Lung (tissue), 12 donors: ENCODE data around the gene ZDHHC8. TPM values are rescaled to one million over a fixed set of nuclear protein-coding genes. Genes with fewer than 3 reads are reported as not detected.

Experiments used
- ATAC-seq: fragments of 200-7000 bp; cut with Tn5 transposase; one replicate; pipeline ENCODE4 v1.9.1; 2020; ENCODE audit warnings: moderate number of reproducible peaks; ENCODE audit not compliant: insufficient read depth, low FRiP score
- DNase-seq, 3 donors: peaks; one replicate each; pipeline ENCODE4 v3.0.0-alpha.2; 2013 to 2017
- H3K27ac ChIP-seq, 2 donors: one replicate each; pipeline ENCODE4 v1.5.1; 2013; ENCODE audit warnings: mild to moderate bottlenecking in 2 of 2, moderate library complexity in 2 of 2, control low read depth in 1 of 2, inconsistent platforms in 1 of 2, low read depth in 1 of 2, low read length in 1 of 2
- H3K27me3 ChIP-seq, 3 donors: one replicate each; pipeline ENCODE4 v1.5.1; 2013; ENCODE audit warnings: low read length in 2 of 3; ENCODE audit not compliant: control insufficient read depth in 3 of 3, insufficient read depth in 3 of 3
- H3K36me3 ChIP-seq, 4 donors: one replicate each; pipeline ENCODE4 v1.5.1; 2013; ENCODE audit warnings: low read length in 4 of 4, mild to moderate bottlenecking in 1 of 4, moderate library complexity in 1 of 4; ENCODE audit not compliant: control insufficient read depth in 4 of 4, insufficient read depth in 4 of 4
- H3K4me1 ChIP-seq, 5 donors: one replicate each; pipeline ENCODE4 v1.5.1; 2013; ENCODE audit warnings: low read length in 5 of 5, mild to moderate bottlenecking in 2 of 5, moderate library complexity in 1 of 5; ENCODE audit not compliant: control insufficient read depth in 5 of 5, insufficient read depth in 5 of 5
- H3K4me3 ChIP-seq: one replicate; pipeline ENCODE4 v1.5.1; 2013; ENCODE audit warnings: mild to moderate bottlenecking, control low read depth, moderate library complexity
- H3K9ac ChIP-seq, 2 donors: one replicate each; pipeline ENCODE4 v1.5.1; 2013; ENCODE audit warnings: low read length in 2 of 2, control low read depth in 1 of 2; ENCODE audit not compliant: insufficient read depth in 1 of 2
- H3K9me3 ChIP-seq, 4 donors: one replicate each; pipeline ENCODE4 v1.5.1; 2013; ENCODE audit warnings: low read length in 3 of 4, mild to moderate bottlenecking in 1 of 4, moderate library complexity in 1 of 4; ENCODE audit not compliant: control insufficient read depth in 4 of 4, insufficient read depth in 3 of 4
- WGBS, 2 donors: extraction: QIAGEN DNeasy Blood & Tissue Kit; methylation state at CpG; one replicate each; pipeline ENCODE4 v1.1.7; 2013; 5-methylcytosine and 5-hydroxymethylcytosine counted together
- polyA plus RNA-seq, 2 donors: library from polyadenylated mRNA; stranded (reverse); fragments of 200-250 nt; gene quantifications; one replicate each; pipeline ENCODE4 v1.2.1, GENCODE V29; 2013
- total RNA-seq, 2 donors: library from RNA; depleted of rRNA in 1 of 2; stranded (reverse); fragments of >200 nt in 1 of 2; gene quantifications; one replicate each; pipeline ENCODE4 v1.2.1, GENCODE V29; 2014 to 2021
- TF ChIP-seq, protein P1 (sequence below): IDR thresholded peaks from 2 replicates; pipeline ENCODE4 v1.5.1; 2012; ENCODE audit warnings: mild to moderate bottlenecking; ENCODE audit errors: control extremely low read depth, extremely low read depth
- donor health status: control.
- donor health status: control.
- donor health status: Bipolar disorder and iron deficiency.
- donor health status: healthy.
- donor health status: DM: yes; HTN: yes; CAD: no.

The ZDHHC8 gene
- total and polyA plus RNA-seq, 4 donors: 28.4 to 75.1 (median 35.5) TPM

DNA sequence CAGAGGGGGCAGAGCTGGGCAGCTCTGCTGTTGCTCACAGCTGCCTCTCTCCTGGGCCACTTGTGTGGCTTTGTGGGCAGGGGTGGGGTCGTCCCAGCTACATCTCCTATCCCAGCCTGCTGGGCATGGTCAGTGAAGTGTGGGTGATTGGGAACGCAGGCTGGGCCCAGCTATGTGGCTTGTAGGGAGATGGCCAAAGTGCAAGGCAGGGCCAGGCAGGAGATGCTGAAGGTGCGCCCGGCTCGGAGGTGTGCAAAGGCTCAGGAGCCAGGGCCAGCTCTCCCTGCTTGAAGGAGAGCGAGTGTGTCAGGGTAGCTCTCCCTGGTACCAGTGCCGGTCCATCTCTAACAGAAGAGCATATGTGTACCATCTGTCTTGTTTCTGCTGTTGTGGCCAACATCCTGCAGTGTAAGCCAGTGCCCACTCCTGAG lies 24.1 kb upstream of the ZDHHC8 start:
- no peak for DNase-seq
- 94 to 100% methylated on average over 7 of the region's 7 CpGs for WGBS, 2 donors

DNA sequence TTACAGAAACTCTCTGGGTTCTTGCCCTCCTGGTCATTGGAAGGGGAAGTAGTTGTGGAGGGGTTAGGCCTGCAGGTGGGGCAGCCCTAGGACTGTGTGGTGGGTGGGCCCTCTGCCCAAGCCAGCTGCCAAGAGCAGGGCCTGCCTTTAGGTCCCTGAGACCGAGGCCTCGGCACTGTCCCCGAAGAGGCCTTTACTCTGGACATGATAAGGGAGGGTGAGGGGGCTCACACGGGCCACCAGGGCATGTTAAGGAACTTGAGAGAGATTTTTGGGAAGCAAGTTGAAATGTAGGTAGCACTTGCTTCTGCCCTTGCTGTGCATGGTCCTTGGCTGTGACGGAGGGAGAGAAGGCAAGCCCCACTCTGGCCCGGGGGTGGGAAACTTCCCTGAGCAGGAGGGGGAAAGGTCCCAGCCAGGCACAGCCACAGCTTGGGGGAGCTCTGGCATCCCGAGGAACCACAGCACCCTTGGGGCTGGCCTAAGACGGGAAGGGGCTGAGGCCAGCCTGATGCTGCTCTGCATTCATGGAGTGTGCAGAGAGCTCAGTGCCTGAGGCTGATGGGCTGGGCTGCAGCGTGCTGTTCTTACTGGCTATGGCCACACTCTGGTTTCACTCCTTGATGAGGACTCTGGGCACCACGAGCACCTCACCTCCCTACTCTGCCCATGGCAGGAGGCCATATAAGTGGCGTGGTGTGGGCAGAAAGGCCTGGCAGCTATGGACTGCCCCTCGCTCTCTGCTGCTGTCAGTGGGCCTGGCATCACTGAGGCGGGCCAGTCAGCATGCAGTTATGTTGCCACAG lies 23.4 kb upstream of the ZDHHC8 start:
- Histone ChIP-seq H3K36me3 (peaks cover 7 to 80% (median 34%) of the 10 kb centered on the region in 4 donors), H3K4me3 (no peak overlapping the region), H3K9ac (no peak overlapping the region), H3K27me3 (no peaks in the 10 kb centered on the region), H3K9me3 (no peaks in the 10 kb centered on the region), H3K27ac (no peak overlapping the region), H3K4me1 (no peaks in the 10 kb centered on the region)
- WGBS, 2 donors: 85 to 93% methylated on average over 13 of the region's 13 CpGs
- TF ChIP-seq, protein P1, sequence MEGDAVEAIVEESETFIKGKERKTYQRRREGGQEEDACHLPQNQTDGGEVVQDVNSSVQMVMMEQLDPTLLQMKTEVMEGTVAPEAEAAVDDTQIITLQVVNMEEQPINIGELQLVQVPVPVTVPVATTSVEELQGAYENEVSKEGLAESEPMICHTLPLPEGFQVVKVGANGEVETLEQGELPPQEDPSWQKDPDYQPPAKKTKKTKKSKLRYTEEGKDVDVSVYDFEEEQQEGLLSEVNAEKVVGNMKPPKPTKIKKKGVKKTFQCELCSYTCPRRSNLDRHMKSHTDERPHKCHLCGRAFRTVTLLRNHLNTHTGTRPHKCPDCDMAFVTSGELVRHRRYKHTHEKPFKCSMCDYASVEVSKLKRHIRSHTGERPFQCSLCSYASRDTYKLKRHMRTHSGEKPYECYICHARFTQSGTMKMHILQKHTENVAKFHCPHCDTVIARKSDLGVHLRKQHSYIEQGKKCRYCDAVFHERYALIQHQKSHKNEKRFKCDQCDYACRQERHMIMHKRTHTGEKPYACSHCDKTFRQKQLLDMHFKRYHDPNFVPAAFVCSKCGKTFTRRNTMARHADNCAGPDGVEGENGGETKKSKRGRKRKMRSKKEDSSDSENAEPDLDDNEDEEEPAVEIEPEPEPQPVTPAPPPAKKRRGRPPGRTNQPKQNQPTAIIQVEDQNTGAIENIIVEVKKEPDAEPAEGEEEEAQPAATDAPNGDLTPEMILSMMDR: no peak
- ATAC-seq (no peak), DNase-seq (no peak)

More for the DNA sequence above, 24.1 kb upstream of the ZDHHC8 start:
- H3K27ac ChIP-seq: no peak overlapping the region
- peaks cover 7 to 73% (median 34%) of the 10 kb centered on the region in 4 donors for H3K36me3 ChIP-seq
- no peaks in the 10 kb centered on the region for H3K4me1 ChIP-seq
- TF ChIP-seq, protein P1: no peak
- H3K9ac ChIP-seq: no peak overlapping the region
- no peak for ATAC-seq
- no peaks in the 10 kb centered on the region for H3K27me3 ChIP-seq
- no peak overlapping the region for H3K4me3 ChIP-seq
- no peaks in the 10 kb centered on the region for H3K9me3 ChIP-seq

DNA sequence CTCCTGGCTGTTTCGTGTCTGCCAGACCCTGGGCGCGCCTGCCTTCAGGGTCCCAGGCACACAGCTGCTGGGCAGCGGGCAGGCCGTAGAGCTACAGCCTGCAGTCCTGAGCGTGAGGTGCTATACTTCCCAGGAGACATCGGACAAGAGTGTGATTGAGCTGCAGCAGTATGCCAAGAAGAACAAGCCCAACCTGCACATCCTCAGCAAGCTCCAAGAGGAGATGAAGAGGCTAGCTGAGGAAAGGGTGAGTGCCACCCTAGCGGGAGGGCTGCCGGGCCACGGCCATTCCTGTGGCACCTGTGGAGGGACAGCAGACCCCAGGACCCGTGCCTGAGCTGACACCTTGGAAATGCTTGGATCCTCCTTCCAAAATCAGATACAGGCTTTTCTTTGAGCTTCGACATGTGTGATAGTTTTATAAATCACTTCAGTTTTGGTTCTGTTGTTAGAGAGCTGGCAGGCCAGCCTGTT lies 22.8 kb upstream of the ZDHHC8 start:
- 90 to 97% methylated on average over 12 of the region's 12 CpGs for WGBS, 2 donors
- H3K4me3 ChIP-seq: no peak overlapping the region
- no peaks in the 10 kb centered on the region for H3K9me3 ChIP-seq
- no peaks in the 10 kb centered on the region for H3K27me3 ChIP-seq
- DNase-seq (no peak), ATAC-seq (no peak)
- H3K36me3 ChIP-seq: peaks cover 7 to 86% (median 32%) of the 10 kb centered on the region in 4 donors
- H3K4me1 ChIP-seq: no peaks in the 10 kb centered on the region
- TF ChIP-seq, protein P1: no peak
- no peak overlapping the region for H3K9ac ChIP-seq
- H3K27ac ChIP-seq: no peak overlapping the region
